Caco-2 (cell line): Measurements from ENCODE around the gene SHROOM3. TPM values are rescaled to one million over a fixed set of nuclear protein-coding genes. Genes with fewer than 3 reads are reported as not detected.

Source experiments
- BruUV-seq: library from RNA; stranded (reverse); fragments of 400-500 nt; replicated peaks from 2 replicates; lab custom pipeline; 2021; lab: Mats Ljungman, UMichigan
- CTCF ChIA-PET: fragments of 300-600 bp; sonication (Branson Sonifier 250); formaldehyde crosslinking; loops from one replicate; lab custom pipeline; 2022; ENCODE audit warnings: antibody characterized with exemption; lab: Charles Lee
- POLR2A ChIA-PET: fragments of 300-600 bp; sonication (Branson Sonifier 250); formaldehyde crosslinking; loops from one replicate; lab custom pipeline; 2022; ENCODE audit warnings: antibody characterized with exemption; lab: Charles Lee
- DNase-seq, 2 experiments: peaks; one replicate each; pipeline versions ENCODE4 v3.0.0 to v3.0.0-alpha.2; 2020 to 2022
- H3K27me3 ChIP-seq: replicated peaks from 2 replicates; pipeline ENCODE4 v1.6.0; 2011; ENCODE audit warnings: low read length; ENCODE audit not compliant: control insufficient read depth, insufficient read depth
- H3K36me3 ChIP-seq: 2 replicates; pipeline ENCODE4 v1.5.1; 2011; ENCODE audit warnings: low read length; ENCODE audit not compliant: control insufficient read depth, insufficient read depth
- H3K4me1 ChIP-seq: fragments of 250-450 bp; sonication (Bioruptor Pico); 2 replicates; pipeline ENCODE4 v1.5.1; 2020; ENCODE audit warnings: mild to moderate bottlenecking
- H3K4me3 ChIP-seq: 2 replicates; pipeline ENCODE4 v1.5.1; 2011; ENCODE audit warnings: low read depth, mild to moderate bottlenecking, control low read depth, low read length
- H3K9me3 ChIP-seq: fragments of 250-450 bp; sonication (Bioruptor Pico); 2 replicates; pipeline ENCODE4 v1.5.1; 2020; ENCODE audit warnings: mild to moderate bottlenecking, moderate library complexity
- H3K27ac Mint-ChIP-seq: one replicate; pipeline ENCODE4 v1.8.0; 2022; ENCODE audit warnings: mixed read lengths; ENCODE audit not compliant: unreplicated experiment
- H3K27me3 Mint-ChIP-seq: one replicate; pipeline ENCODE4 v1.8.0; 2022; ENCODE audit warnings: mixed read lengths; ENCODE audit not compliant: insufficient read depth, unreplicated experiment
- H3K36me3 Mint-ChIP-seq: one replicate; pipeline ENCODE4 v1.8.0; 2022; ENCODE audit warnings: mild to moderate bottlenecking, mixed read lengths; ENCODE audit not compliant: insufficient read depth, unreplicated experiment
- H3K4me1 Mint-ChIP-seq: one replicate; pipeline ENCODE4 v1.8.0; 2022; ENCODE audit warnings: low read depth, mixed read lengths; ENCODE audit not compliant: unreplicated experiment
- H3K4me3 Mint-ChIP-seq: one replicate; pipeline ENCODE4 v1.8.0; 2022; ENCODE audit warnings: mild to moderate bottlenecking, moderate library complexity, mixed read lengths; ENCODE audit not compliant: unreplicated experiment
- H3K9me3 Mint-ChIP-seq: one replicate; pipeline ENCODE4 v1.8.0; 2022; ENCODE audit warnings: mixed read lengths; ENCODE audit not compliant: unreplicated experiment
- intact Hi-C: fragments of 100-400 bp; cut with micrococcal nuclease; formaldehyde crosslinking; loops from one replicate; pipeline ENCODE4 v1.10.0; 2022; ENCODE audit not compliant: unreplicated experiment
- total RNA-seq: library from RNA; stranded (reverse); gene quantifications from 2 replicates; pipeline ENCODE4 v1.2.3, GENCODE V29; 2022
- TF ChIP-seq, protein P1 (sequence below), 2 experiments: fragments of 200-600 bp in 1 of 2; IDR thresholded peaks; 1 replicate in 1 of 2; 2 replicates in 1 of 2; pipeline versions ENCODE4 v1.5.1 to v1.8.0; 2011 to 2022; ENCODE audit warnings: antibody characterized with exemption in 1 of 2, control low read depth in 1 of 2, inconsistent platforms in 1 of 2, low read depth in 1 of 2, low read length in 1 of 2, mild to moderate bottlenecking in 1 of 2, moderate library complexity in 1 of 2; ENCODE audit not compliant: insufficient read depth in 1 of 2, severe bottlenecking in 1 of 2, unreplicated experiment in 1 of 2

Gene SHROOM3
- total RNA-seq, 1 experiment from 2014 or later, result 16.3 TPM

DNA sequence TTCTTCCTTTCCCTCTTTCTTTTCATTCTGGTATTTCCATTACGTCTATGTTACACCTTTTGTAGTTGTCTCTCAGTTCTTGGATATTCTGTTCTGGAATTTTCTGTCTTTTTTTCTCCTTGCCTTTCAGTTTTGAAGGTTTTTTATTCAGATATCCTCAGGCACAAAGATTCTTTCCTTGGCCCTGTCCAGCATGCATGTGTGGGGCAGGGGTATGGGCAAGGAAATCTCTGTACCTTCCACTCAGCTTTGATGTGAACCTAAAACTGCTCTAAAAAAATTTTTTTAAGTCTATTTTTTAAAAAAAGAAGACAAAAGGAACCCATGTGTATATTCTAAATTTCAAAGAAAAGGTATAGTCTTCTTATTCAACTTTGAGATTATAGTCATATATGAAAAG, 282.4 kb downstream of the SHROOM3 start:
- intact Hi-C loops, result no loop called here
- DNase-seq, result no peak
- H3K4me3 Mint-ChIP-seq, result no peak overlapping the region
- ChIA-PET POLR2A (no interaction called here), CTCF (no interaction called here)
- Histone ChIP-seq H3K36me3 (peaks cover 1% of the 10 kb centered on the region; the same call in 1 of the 2 replicates), H3K4me1 (peaks cover 24% of the 10 kb centered on the region), H3K9me3 (no peaks in the 10 kb centered on the region), H3K27me3 (no peaks in the 10 kb centered on the region), H3K4me3 (no peak overlapping the region)
- TF ChIP-seq, protein P1, sequence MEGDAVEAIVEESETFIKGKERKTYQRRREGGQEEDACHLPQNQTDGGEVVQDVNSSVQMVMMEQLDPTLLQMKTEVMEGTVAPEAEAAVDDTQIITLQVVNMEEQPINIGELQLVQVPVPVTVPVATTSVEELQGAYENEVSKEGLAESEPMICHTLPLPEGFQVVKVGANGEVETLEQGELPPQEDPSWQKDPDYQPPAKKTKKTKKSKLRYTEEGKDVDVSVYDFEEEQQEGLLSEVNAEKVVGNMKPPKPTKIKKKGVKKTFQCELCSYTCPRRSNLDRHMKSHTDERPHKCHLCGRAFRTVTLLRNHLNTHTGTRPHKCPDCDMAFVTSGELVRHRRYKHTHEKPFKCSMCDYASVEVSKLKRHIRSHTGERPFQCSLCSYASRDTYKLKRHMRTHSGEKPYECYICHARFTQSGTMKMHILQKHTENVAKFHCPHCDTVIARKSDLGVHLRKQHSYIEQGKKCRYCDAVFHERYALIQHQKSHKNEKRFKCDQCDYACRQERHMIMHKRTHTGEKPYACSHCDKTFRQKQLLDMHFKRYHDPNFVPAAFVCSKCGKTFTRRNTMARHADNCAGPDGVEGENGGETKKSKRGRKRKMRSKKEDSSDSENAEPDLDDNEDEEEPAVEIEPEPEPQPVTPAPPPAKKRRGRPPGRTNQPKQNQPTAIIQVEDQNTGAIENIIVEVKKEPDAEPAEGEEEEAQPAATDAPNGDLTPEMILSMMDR (IDR thresholded peaks at IDR 0.05; ENCODE audit: insufficient read depth in 1 of 2, low read depth in 1 of 2, low read length in 1 of 2, severe bottlenecking in 1 of 2, unreplicated experiment in 1 of 2), result no peak
- no TSS peak for BruUV-seq
- H3K27ac Mint-ChIP-seq, result no peak overlapping the region
- no peaks in the 10 kb centered on the region for H3K9me3 Mint-ChIP-seq
- H3K4me1 Mint-ChIP-seq, result peaks cover 23% of the 10 kb centered on the region
- H3K27me3 Mint-ChIP-seq, result no peaks in the 10 kb centered on the region
- H3K36me3 Mint-ChIP-seq, result peaks cover 5% of the 10 kb centered on the region

DNA sequence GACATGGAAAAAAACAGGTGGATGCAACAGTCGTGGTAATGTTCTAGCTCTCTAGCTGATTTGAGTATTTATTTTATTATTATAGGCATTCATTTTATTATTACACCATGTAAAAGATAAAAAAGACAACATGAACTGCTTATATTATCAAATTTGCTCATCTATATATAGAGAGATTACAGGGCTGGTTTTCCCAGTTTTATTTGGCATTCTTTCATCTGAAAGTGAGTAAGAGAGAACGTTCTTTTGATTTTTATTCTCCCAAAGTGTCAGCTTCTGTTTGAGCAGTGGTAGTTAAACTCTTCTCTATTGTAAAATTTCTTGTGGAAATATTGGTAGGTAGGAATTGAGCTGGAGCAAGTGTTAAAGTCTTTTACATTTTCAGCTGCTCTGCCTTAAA, 283.0 kb downstream of the SHROOM3 start:
- DNase-seq, result no peak
- no peak overlapping the region for H3K4me3 Mint-ChIP-seq
- intact Hi-C loops, result no loop called here
- peaks cover under 1% of the 10 kb centered on the region for H3K36me3 Mint-ChIP-seq
- Histone ChIP-seq H3K9me3 (no peaks in the 10 kb centered on the region), H3K4me3 (no peak overlapping the region), H3K27me3 (no peaks in the 10 kb centered on the region), H3K4me1 (peaks cover 24% of the 10 kb centered on the region), H3K36me3 (peaks cover 1% of the 10 kb centered on the region; the same call in 1 of the 2 replicates)
- ChIA-PET POLR2A (no interaction called here), CTCF (no interaction called here)
- no TSS peak for BruUV-seq
- H3K4me1 Mint-ChIP-seq, result peaks cover 23% of the 10 kb centered on the region
- TF ChIP-seq, protein P1 (IDR thresholded peaks at IDR 0.05; ENCODE audit: insufficient read depth in 1 of 2, low read depth in 1 of 2, low read length in 1 of 2, severe bottlenecking in 1 of 2, unreplicated experiment in 1 of 2), result no peak
- H3K9me3 Mint-ChIP-seq, result no peaks in the 10 kb centered on the region
- H3K27me3 Mint-ChIP-seq, result no peaks in the 10 kb centered on the region
- no peak overlapping the region for H3K27ac Mint-ChIP-seq

DNA sequence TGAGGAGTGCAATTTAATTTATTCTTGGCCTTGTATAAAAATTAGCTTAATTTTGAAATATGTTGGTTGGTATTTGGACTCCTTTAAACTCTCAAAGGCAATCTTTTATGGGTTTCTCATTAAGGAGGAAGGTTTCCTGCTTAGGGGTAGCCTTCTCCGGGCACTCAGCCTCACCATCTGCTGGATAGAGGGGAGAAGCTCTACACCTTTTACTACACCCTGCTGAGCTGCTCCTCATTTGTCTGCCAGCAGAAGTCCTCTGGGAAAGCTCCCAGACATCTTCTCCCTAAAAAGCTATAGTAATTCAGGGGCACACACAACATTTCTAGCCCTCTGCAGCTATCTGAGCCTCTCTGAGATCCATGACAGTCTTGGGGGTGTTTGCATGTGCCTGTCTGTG, 283.8 kb downstream of the SHROOM3 start:
- Mint-ChIP-seq H3K9me3 (no peaks in the 10 kb centered on the region), H3K27ac (no peak overlapping the region), H3K27me3 (no peaks in the 10 kb centered on the region), H3K36me3 (no peaks in the 10 kb centered on the region), H3K4me1 (peaks cover 23% of the 10 kb centered on the region), H3K4me3 (no peak overlapping the region)
- TF ChIP-seq, protein P1 (IDR thresholded peaks at IDR 0.05; ENCODE audit: insufficient read depth in 1 of 2, low read depth in 1 of 2, low read length in 1 of 2, severe bottlenecking in 1 of 2, unreplicated experiment in 1 of 2), result no peak
- Histone ChIP-seq H3K27me3 (no peaks in the 10 kb centered on the region), H3K4me1 (peaks cover 23% of the 10 kb centered on the region), H3K36me3 (no peaks in the 10 kb centered on the region), H3K9me3 (no peaks in the 10 kb centered on the region), H3K4me3 (no peak overlapping the region)
- POLR2A ChIA-PET, result no interaction called here
- no TSS peak for BruUV-seq
- intact Hi-C loops, result no loop called here
- CTCF ChIA-PET, result no interaction called here
- no peak for DNase-seq
